ENCODE measurements around the gene SUSD4.
A peak's percentile ranks its signal among the peaks of the same experiment; 100 is the strongest.

Gene SUSD4

GRCh38 chr1:223235091-223235490 lies 128.9 kb downstream of the SUSD4 start:
- H3K27ac ChIP-seq: no peak overlapping the region

GRCh38 chr1:223234534-223234933 lies 129.4 kb downstream of the SUSD4 start:
- DNase-seq: no peak
- TF ChIP-seq CTCF (IDR thresholded peaks at IDR 0.05): no peak
- Histone ChIP-seq H3K27ac (no peak overlapping the region), H3K27me3 (no peaks in the 10 kb centered on the region), H3K4me3 (no peak overlapping the region), H3K4me1 (peaks cover 0 to 13% (median 5%) of the 10 kb centered on the region in 4 donors), H3K36me3 (no peaks in the 10 kb centered on the region), H3K9me3 (peaks cover 0 to 14% (median 0%) of the 10 kb centered on the region in 3 donors)
- intact Hi-C loops (cut with DNase I; ENCODE audit: low total_unique reads): no loop called here

More at GRCh38 chr1:223235091-223235490, 128.9 kb downstream of the SUSD4 start:
- Histone ChIP-seq H3K4me1 (peaks cover 0 to 13% (median 5%) of the 10 kb centered on the region in 4 donors), H3K27me3 (no peaks in the 10 kb centered on the region), H3K36me3 (no peaks in the 10 kb centered on the region), H3K9me3 (peaks cover 0 to 14% (median 0%) of the 10 kb centered on the region in 3 donors), H3K4me3 (no peak overlapping the region)
- intact Hi-C loops (cut with DNase I; ENCODE audit: low total_unique reads): no loop called here
- no peak for TF ChIP-seq CTCF (IDR thresholded peaks at IDR 0.05)
- no peak for DNase-seq

GRCh38 chr1:223234170-223234514 lies 129.8 kb downstream of the SUSD4 start:
- Histone ChIP-seq H3K27ac (peak overlapping the region in 1 of 2 donors; percentile 8), H3K9me3 (peaks cover 0 to 14% (median 0%) of the 10 kb centered on the region in 3 donors), H3K36me3 (no peaks in the 10 kb centered on the region), H3K27me3 (no peaks in the 10 kb centered on the region), H3K4me3 (no peak overlapping the region), H3K4me1 (peaks cover 0 to 13% (median 5%) of the 10 kb centered on the region in 4 donors)
- intact Hi-C loops (cut with DNase I; ENCODE audit: low total_unique reads): no loop called here
- no peak for DNase-seq
- TF ChIP-seq CTCF (IDR thresholded peaks at IDR 0.05): no peak

GRCh38 chr1:223233410-223234169 lies 130.4 kb downstream of the SUSD4 start:
- Histone ChIP-seq H3K4me1 (peaks cover 0 to 13% (median 5%) of the 10 kb centered on the region in 4 donors), H3K4me3 (no peak overlapping the region), H3K27ac (peak overlapping the region in 1 of 2 donors; percentile 8), H3K27me3 (no peaks in the 10 kb centered on the region), H3K36me3 (no peaks in the 10 kb centered on the region), H3K9me3 (peaks cover 0 to 14% (median 0%) of the 10 kb centered on the region in 3 donors)
- TF ChIP-seq CTCF (IDR thresholded peaks at IDR 0.05): no peak
- DNase-seq: no peak
- intact Hi-C loops (cut with DNase I; ENCODE audit: low total_unique reads): no loop called here

- intact Hi-C loops (cut with DNase I; ENCODE audit: low total_unique reads): no loop called here
- Histone ChIP-seq H3K36me3 (no peaks in the 10 kb centered on the region), H3K9me3 (peaks cover 0 to 14% (median 0%) of the 10 kb centered on the region in 3 donors), H3K27ac (no peak overlapping the region), H3K4me3 (no peak overlapping the region), H3K27me3 (no peaks in the 10 kb centered on the region), H3K4me1 (peaks cover 0 to 13% (median 5%) of the 10 kb centered on the region in 4 donors)
- no peak for TF ChIP-seq CTCF (IDR thresholded peaks at IDR 0.05)
- DNase-seq: no peak
Observed at GRCh38 chr1:223233019-223233409, 131.0 kb downstream of the SUSD4 start.
